H9 (cell line): ENCODE measurements around the gene DACH1. TPM values are rescaled to one million over a fixed set of nuclear protein-coding genes. Genes with fewer than 3 reads are reported as not detected.

Experiments
- DNase-seq: peaks from one replicate; pipeline ENCODE4 v3.0.0-alpha.2; 2017
- H2AFZ ChIP-seq: one replicate; pipeline ENCODE4 v1.6.1; 2013; ENCODE audit warnings: mild to moderate bottlenecking, low read length, control low read depth, moderate library complexity
- H2AK5ac ChIP-seq: 2 replicates; pipeline ENCODE4 v1.6.1; 2013; ENCODE audit warnings: low read length, control low read depth, mixed read lengths; ENCODE audit not compliant: insufficient read length
- H2BK120ac ChIP-seq: one replicate; pipeline ENCODE4 v1.6.1; 2013; ENCODE audit warnings: low read depth, mild to moderate bottlenecking, low read length, control low read depth, inconsistent platforms; ENCODE audit not compliant: poor library complexity, severe bottlenecking
- H2BK12ac ChIP-seq: 2 replicates; pipeline ENCODE4 v1.6.1; 2013; ENCODE audit warnings: low read length, control low read depth, mixed read lengths, low read depth; ENCODE audit not compliant: insufficient read length
- H2BK15ac ChIP-seq: 2 replicates; pipeline ENCODE4 v1.6.1; 2013; ENCODE audit warnings: low read depth, low read length, control low read depth
- H2BK20ac ChIP-seq: one replicate; pipeline ENCODE4 v1.6.1; 2013; ENCODE audit warnings: low read depth, mild to moderate bottlenecking, low read length, control low read depth, inconsistent platforms; ENCODE audit not compliant: poor library complexity, severe bottlenecking
- H2BK5ac ChIP-seq: 2 replicates; pipeline ENCODE4 v1.6.1; 2013; ENCODE audit warnings: low read length, control low read depth, mixed read lengths; ENCODE audit not compliant: insufficient read length
- H3K14ac ChIP-seq: 2 replicates; pipeline ENCODE4 v1.6.1; 2013; ENCODE audit warnings: low read length, control low read depth; ENCODE audit not compliant: insufficient read depth
- H3K18ac ChIP-seq: 2 replicates; pipeline ENCODE4 v1.6.1; 2013; ENCODE audit warnings: low read depth, mild to moderate bottlenecking, mixed read lengths, low read length, control low read depth; ENCODE audit not compliant: insufficient read length
- H3K23ac ChIP-seq: 2 replicates; pipeline ENCODE4 v1.6.1; 2013; ENCODE audit warnings: low read length, control low read depth, mixed read lengths, low read depth; ENCODE audit not compliant: insufficient read length
- H3K23me2 ChIP-seq: 2 replicates; pipeline ENCODE4 v1.6.1; 2013; ENCODE audit warnings: low read depth, mild to moderate bottlenecking, mixed read lengths, low read length, control low read depth; ENCODE audit not compliant: insufficient read length, poor library complexity, severe bottlenecking
- H3K27ac ChIP-seq: 2 replicates; pipeline ENCODE4 v1.5.1; 2013; ENCODE audit warnings: low read length, control low read depth, mixed read lengths, low read depth; ENCODE audit not compliant: insufficient read length
- H3K27me3 ChIP-seq: 2 replicates; pipeline ENCODE4 v1.6.1; 2013; ENCODE audit warnings: low read length, control low read depth, inconsistent platforms; ENCODE audit not compliant: insufficient read depth
- H3K4ac ChIP-seq: 2 replicates; pipeline ENCODE4 v1.6.1; 2013; ENCODE audit warnings: low read depth, mild to moderate bottlenecking, control low read depth, inconsistent platforms, low read length, moderate library complexity
- H3K4me1 ChIP-seq: 2 replicates; pipeline ENCODE4 v1.6.1; 2013; ENCODE audit warnings: low read length, control low read depth, inconsistent platforms; ENCODE audit not compliant: insufficient read depth
- H3K4me2 ChIP-seq: 2 replicates; pipeline ENCODE4 v1.6.1; 2013; ENCODE audit warnings: low read length, control low read depth, mixed read lengths; ENCODE audit not compliant: insufficient read length, insufficient read depth
- H3K56ac ChIP-seq: 2 replicates; pipeline ENCODE4 v1.6.1; 2013; ENCODE audit warnings: low read depth, mild to moderate bottlenecking, mixed read lengths, low read length, control low read depth; ENCODE audit not compliant: insufficient read length
- H3K79me1 ChIP-seq: 2 replicates; pipeline ENCODE4 v1.6.1; 2013; ENCODE audit warnings: low read depth, mild to moderate bottlenecking, moderate library complexity, low read length, control low read depth, inconsistent platforms; ENCODE audit not compliant: insufficient read depth, poor library complexity, severe bottlenecking
- H3K79me2 ChIP-seq: 2 replicates; pipeline ENCODE4 v1.6.1; 2013; ENCODE audit warnings: low read length, control low read depth, inconsistent platforms; ENCODE audit not compliant: insufficient read depth
- H3K9ac ChIP-seq: 2 replicates; pipeline ENCODE4 v1.6.1; 2013; ENCODE audit warnings: low read length, control low read depth, mixed read lengths; ENCODE audit not compliant: insufficient read length; ENCODE audit errors: extremely low read depth
- H3K9me3 ChIP-seq: one replicate; pipeline ENCODE4 v1.6.1; 2013; ENCODE audit warnings: low read depth, low read length, inconsistent platforms; ENCODE audit not compliant: control insufficient read depth
- H3T11ph ChIP-seq: one replicate; pipeline ENCODE4 v1.6.1; 2013; ENCODE audit warnings: mild to moderate bottlenecking, low read length, control low read depth, inconsistent platforms
- H4K20me1 ChIP-seq: one replicate; pipeline ENCODE4 v1.6.1; 2013; ENCODE audit not compliant: control insufficient read depth, insufficient read length, insufficient read depth
- H4K5ac ChIP-seq: 2 replicates; pipeline ENCODE4 v1.6.1; 2013; ENCODE audit warnings: low read depth, mild to moderate bottlenecking, mixed read lengths, low read length, control low read depth; ENCODE audit not compliant: insufficient read length
- H4K8ac ChIP-seq: replicated peaks from 2 replicates; pipeline ENCODE4 v1.6.1; 2013; ENCODE audit warnings: low read length, control low read depth, mixed read lengths, low read depth; ENCODE audit not compliant: insufficient read length
- H4K91ac ChIP-seq: 2 replicates; pipeline ENCODE4 v1.6.1; 2013; ENCODE audit warnings: low read depth, mild to moderate bottlenecking, moderate library complexity, mixed read lengths, low read length, control low read depth; ENCODE audit not compliant: insufficient read length
- H3K27ac Mint-ChIP-seq, 3 experiments: 2 replicates in 2 of 3; 3 replicates in 1 of 3; pipeline ENCODE4 v1.8.0; 2020 to 2021; ENCODE audit warnings: mixed read lengths in 3 of 3, mild to moderate bottlenecking in 1 of 3, moderate library complexity in 1 of 3
- H3K27me3 Mint-ChIP-seq: 2 replicates; pipeline ENCODE4 v1.8.0; 2021; ENCODE audit warnings: low read depth, mild to moderate bottlenecking, moderate library complexity, mixed read lengths
- H3K36me3 Mint-ChIP-seq, 3 experiments: 2 replicates in 2 of 3; 3 replicates in 1 of 3; pipeline ENCODE4 v1.8.0; 2020 to 2021; ENCODE audit warnings: low read depth in 3 of 3, mixed read lengths in 3 of 3; ENCODE audit not compliant: insufficient read depth in 1 of 3
- H3K4me1 Mint-ChIP-seq, 2 experiments: 2 replicates each; pipeline ENCODE4 v1.8.0; 2020; ENCODE audit warnings: mixed read lengths in 2 of 2
- H3K4me3 Mint-ChIP-seq, 2 experiments: 2 replicates in 1 of 2; 3 replicates in 1 of 2; pipeline ENCODE4 v1.8.0; 2020 to 2021; ENCODE audit warnings: mild to moderate bottlenecking in 2 of 2, mixed read lengths in 2 of 2, moderate library complexity in 1 of 2
- H3K9me3 Mint-ChIP-seq, 2 experiments: 2 replicates in 1 of 2; 3 replicates in 1 of 2; pipeline ENCODE4 v1.8.0; 2020; ENCODE audit warnings: mild to moderate bottlenecking in 2 of 2, mixed read lengths in 2 of 2, moderate library complexity in 1 of 2
- WGBS: extraction: QIAGEN DNeasy Blood & Tissue Kit; methylation state at CpG from one replicate; pipeline ENCODE4 v1.1.7; 2013; ENCODE audit warnings: missing lambda C conversion rate, low lambda C conversion rate, mixed read lengths; ENCODE audit not compliant: insufficient read length; ENCODE audit errors: extremely low coverage; 5-methylcytosine and 5-hydroxymethylcytosine counted together
- total RNA-seq: library from RNA; stranded (reverse); gene quantifications from 2 replicates; pipeline ENCODE4 v1.2.1, GENCODE V29; 2021
- TF ChIP-seq, protein P1 (sequence below): fragments of 200-600 bp; sonication (generic); conservative IDR thresholded peaks from 3 replicates; pipeline ENCODE4 v1.8.0; 2021; ENCODE audit warnings: antibody characterized with exemption, mild to moderate bottlenecking

DACH1 gene
- total RNA-seq, 1 experiment from 2014 or later: not detected

DNA sequence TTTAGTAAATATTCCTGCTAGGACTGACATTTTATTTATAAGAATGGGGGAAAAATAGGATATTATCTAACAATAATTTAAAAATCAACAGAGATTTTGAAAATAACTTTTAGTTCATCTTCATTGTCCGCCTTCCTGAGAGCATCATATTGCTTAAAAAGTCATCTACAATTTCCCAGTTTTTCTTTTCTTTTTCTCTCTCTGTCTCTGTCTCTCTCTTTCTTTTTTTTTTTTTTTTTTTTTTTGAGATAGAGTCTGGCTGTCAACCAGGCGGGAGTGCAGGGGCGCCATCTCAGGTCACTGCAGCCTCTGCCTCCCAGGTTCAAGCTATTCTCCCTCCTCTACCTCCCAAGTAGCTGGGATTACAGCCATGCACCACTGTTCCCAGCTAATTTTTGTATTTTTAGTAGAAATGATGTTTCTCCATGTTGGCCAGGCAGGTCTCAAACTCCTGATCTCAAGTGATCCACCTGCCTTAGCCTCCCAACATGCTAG, 276.3 kb downstream of the DACH1 start:
- Mint-ChIP-seq H3K4me1 (peaks cover 0 to 4% of the 10 kb centered on the region in 2 experiments; a peak in 1 of 4 replicates), H3K27ac (no peak overlapping the region), H3K36me3 (no peaks in the 10 kb centered on the region), H3K27me3 (no peaks in the 10 kb centered on the region), H3K4me3 (no peak overlapping the region), H3K9me3 (no peaks in the 10 kb centered on the region)
- no peak overlapping the region for H4K91ac ChIP-seq
- no peak overlapping the region for H2AK5ac ChIP-seq
- no peak overlapping the region for H3K27ac ChIP-seq
- no peaks in the 10 kb centered on the region for H3K27me3 ChIP-seq
- no peaks in the 10 kb centered on the region for H3K23me2 ChIP-seq
- no peaks in the 10 kb centered on the region for H3K79me1 ChIP-seq
- no peaks in the 10 kb centered on the region for H3K9me3 ChIP-seq
- H3K23ac ChIP-seq: no peak overlapping the region
- H3K14ac ChIP-seq: no peak overlapping the region
- no peak overlapping the region for H2BK12ac ChIP-seq
- H3K4me1 ChIP-seq: no peaks in the 10 kb centered on the region
- no peak overlapping the region for H2BK5ac ChIP-seq
- TF ChIP-seq, protein P1, sequence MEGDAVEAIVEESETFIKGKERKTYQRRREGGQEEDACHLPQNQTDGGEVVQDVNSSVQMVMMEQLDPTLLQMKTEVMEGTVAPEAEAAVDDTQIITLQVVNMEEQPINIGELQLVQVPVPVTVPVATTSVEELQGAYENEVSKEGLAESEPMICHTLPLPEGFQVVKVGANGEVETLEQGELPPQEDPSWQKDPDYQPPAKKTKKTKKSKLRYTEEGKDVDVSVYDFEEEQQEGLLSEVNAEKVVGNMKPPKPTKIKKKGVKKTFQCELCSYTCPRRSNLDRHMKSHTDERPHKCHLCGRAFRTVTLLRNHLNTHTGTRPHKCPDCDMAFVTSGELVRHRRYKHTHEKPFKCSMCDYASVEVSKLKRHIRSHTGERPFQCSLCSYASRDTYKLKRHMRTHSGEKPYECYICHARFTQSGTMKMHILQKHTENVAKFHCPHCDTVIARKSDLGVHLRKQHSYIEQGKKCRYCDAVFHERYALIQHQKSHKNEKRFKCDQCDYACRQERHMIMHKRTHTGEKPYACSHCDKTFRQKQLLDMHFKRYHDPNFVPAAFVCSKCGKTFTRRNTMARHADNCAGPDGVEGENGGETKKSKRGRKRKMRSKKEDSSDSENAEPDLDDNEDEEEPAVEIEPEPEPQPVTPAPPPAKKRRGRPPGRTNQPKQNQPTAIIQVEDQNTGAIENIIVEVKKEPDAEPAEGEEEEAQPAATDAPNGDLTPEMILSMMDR: peak; percentile 46
- no peak overlapping the region for H4K5ac ChIP-seq
- no peak overlapping the region for H3T11ph ChIP-seq
- no peak overlapping the region for H2BK120ac ChIP-seq
- no peak overlapping the region for H2AFZ ChIP-seq
- H3K18ac ChIP-seq: no peak overlapping the region
- H4K8ac ChIP-seq: no peak overlapping the region
- H2BK20ac ChIP-seq: no peak overlapping the region
- H3K9ac ChIP-seq: no peak overlapping the region
- no peaks in the 10 kb centered on the region for H4K20me1 ChIP-seq
- no peak overlapping the region for H3K4me2 ChIP-seq
- H3K56ac ChIP-seq: no peak overlapping the region
- no peak for DNase-seq
- no peaks in the 10 kb centered on the region for H3K79me2 ChIP-seq
- no peak overlapping the region for H3K4ac ChIP-seq
- no peak overlapping the region for H2BK15ac ChIP-seq
- WGBS: no CpG with 5 or more reads among the region's 3 CpGs
